Measurements from ENCODE around the gene TEX13C. TPM values are rescaled to one million over a fixed set of nuclear protein-coding genes. Genes with fewer than 3 reads are reported as not detected.

The TEX13C gene
- total RNA-seq, 1 donor from 2014 or later = not detected

GRCh38 chrX:125326599-125326998 lies 6.9 kb downstream of the TEX13C start:
- no peaks in the 10 kb centered on the region for H3K4me1 Mint-ChIP-seq
- no peaks in the 10 kb centered on the region for H3K9me3 Mint-ChIP-seq
- no peak for DNase-seq
- H3K27ac Mint-ChIP-seq = no peak overlapping the region
- H3K27me3 Mint-ChIP-seq = no peaks in the 10 kb centered on the region
- H3K36me3 Mint-ChIP-seq (ENCODE audit: low read depth) = no peaks in the 10 kb centered on the region
- intact Hi-C loops (cut with micrococcal nuclease) = no loop called here
- H3K4me3 Mint-ChIP-seq = no peak overlapping the region

- Mint-ChIP-seq H3K27ac (no peak overlapping the region), H3K36me3 (ENCODE audit: low read depth) (no peaks in the 10 kb centered on the region), H3K4me1 (no peaks in the 10 kb centered on the region), H3K4me3 (no peak overlapping the region), H3K9me3 (no peaks in the 10 kb centered on the region), H3K27me3 (no peaks in the 10 kb centered on the region)
- DNase-seq = no peak
- intact Hi-C loops (cut with micrococcal nuclease) = no loop called here
Measured at GRCh38 chrX:125327891-125328290, 8.2 kb downstream of the TEX13C start.

GRCh38 chrX:125333583-125333982 lies 13.9 kb downstream of the TEX13C start:
- no peak overlapping the region for H3K27ac Mint-ChIP-seq
- H3K4me1 Mint-ChIP-seq = no peaks in the 10 kb centered on the region
- no peak overlapping the region for H3K4me3 Mint-ChIP-seq
- DNase-seq = no peak
- H3K9me3 Mint-ChIP-seq = no peaks in the 10 kb centered on the region
- no peaks in the 10 kb centered on the region for H3K27me3 Mint-ChIP-seq
- no peaks in the 10 kb centered on the region for H3K36me3 Mint-ChIP-seq (ENCODE audit: low read depth)
- intact Hi-C loops (cut with micrococcal nuclease) = no loop called here

GRCh38 chrX:125340490-125340889 lies 20.8 kb downstream of the TEX13C start:
- no peak overlapping the region for H3K4me3 Mint-ChIP-seq
- H3K4me1 Mint-ChIP-seq = no peaks in the 10 kb centered on the region
- no peaks in the 10 kb centered on the region for H3K27me3 Mint-ChIP-seq
- no peak for DNase-seq
- H3K36me3 Mint-ChIP-seq (ENCODE audit: low read depth) = no peaks in the 10 kb centered on the region
- H3K27ac Mint-ChIP-seq = no peak overlapping the region
- intact Hi-C loops (cut with micrococcal nuclease) = no loop called here
- H3K9me3 Mint-ChIP-seq = no peaks in the 10 kb centered on the region

- DNase-seq = no peak
- H3K4me3 Mint-ChIP-seq = no peak overlapping the region
- no peaks in the 10 kb centered on the region for H3K4me1 Mint-ChIP-seq
- no peaks in the 10 kb centered on the region for H3K36me3 Mint-ChIP-seq (ENCODE audit: low read depth)
- no peak overlapping the region for H3K27ac Mint-ChIP-seq
- H3K9me3 Mint-ChIP-seq = no peaks in the 10 kb centered on the region
- no peaks in the 10 kb centered on the region for H3K27me3 Mint-ChIP-seq
- intact Hi-C loops (cut with micrococcal nuclease) = no loop called here
Measured at GRCh38 chrX:125374169-125374568, 54.5 kb downstream of the TEX13C start.

Data from activated CD4-positive, alpha-beta T cell treated with anti-CD3 and anti-CD28 coated beads, Interleukin-2, amount 10 ng/mL, durations not matched to agents 24 days and 14 days (primary cell).